WERI-Rb-1 (cell line): Measurements from ENCODE around the gene FSTL4.

Experiments used
- DNase-seq: peaks from one replicate; pipeline ENCODE4 v3.0.0-alpha.2; 2020
- H3K27ac ChIP-seq: fragments of 250-450 bp; sonication (Bioruptor Pico); 2 replicates; pipeline ENCODE4 v1.5.1; 2020; ENCODE audit warnings: mild to moderate bottlenecking, moderate library complexity
- H3K27me3 ChIP-seq: fragments of 250-450 bp; sonication (Bioruptor Pico); 2 replicates; pipeline ENCODE4 v1.5.1; 2021; ENCODE audit warnings: mild to moderate bottlenecking, low read depth, moderate library complexity; ENCODE audit not compliant: insufficient read depth, severe bottlenecking
- H3K36me3 ChIP-seq: fragments of 250-450 bp; sonication (Bioruptor Pico); 2 replicates; pipeline ENCODE4 v1.5.1; 2020; ENCODE audit warnings: mild to moderate bottlenecking, moderate library complexity
- H3K4me3 ChIP-seq: 2 replicates; pipeline ENCODE4 v1.5.1; 2011; ENCODE audit warnings: low read depth, mild to moderate bottlenecking, control low read depth, low read length
- H3K9me3 ChIP-seq: fragments of 250-450 bp; sonication (Bioruptor Pico); 2 replicates; pipeline ENCODE4 v1.5.1; 2021; ENCODE audit warnings: mild to moderate bottlenecking, moderate library complexity; ENCODE audit not compliant: severe bottlenecking
- CTCF ChIP-seq: IDR thresholded peaks from 2 replicates; pipeline ENCODE4 v1.5.1; 2011; ENCODE audit warnings: low read depth, mild to moderate bottlenecking, control low read depth, inconsistent platforms, low read length

Gene FSTL4

GRCh38 chr5:133402775-133403174 lies 209.6 kb downstream of the FSTL4 start:
- Histone ChIP-seq H3K9me3 (no peaks in the 10 kb centered on the region), H3K4me3 (no peak overlapping the region), H3K36me3 (no peaks in the 10 kb centered on the region), H3K27me3 (no peaks in the 10 kb centered on the region), H3K27ac (no peak overlapping the region)
- TF ChIP-seq CTCF, result no peak
- no peak for DNase-seq

- no peak overlapping the region for H3K4me3 ChIP-seq
- H3K27me3 ChIP-seq, result no peaks in the 10 kb centered on the region
- H3K27ac ChIP-seq, result no peak overlapping the region
- no peaks in the 10 kb centered on the region for H3K36me3 ChIP-seq
- no peak for DNase-seq
- TF ChIP-seq CTCF, result no peak
- H3K9me3 ChIP-seq, result no peaks in the 10 kb centered on the region
These were observed 210.5 kb downstream of the FSTL4 start for GRCh38 chr5:133401731-133402347.

GRCh38 chr5:133400831-133401351 lies 211.4 kb downstream of the FSTL4 start:
- no peaks in the 10 kb centered on the region for H3K36me3 ChIP-seq
- no peaks in the 10 kb centered on the region for H3K27me3 ChIP-seq
- no peaks in the 10 kb centered on the region for H3K9me3 ChIP-seq
- no peak for DNase-seq
- H3K4me3 ChIP-seq, result no peak overlapping the region
- H3K27ac ChIP-seq, result no peak overlapping the region
- no peak for TF ChIP-seq CTCF

GRCh38 chr5:133400120-133400519 lies 212.2 kb downstream of the FSTL4 start:
- DNase-seq, result no peak
- H3K9me3 ChIP-seq, result no peaks in the 10 kb centered on the region
- no peak overlapping the region for H3K4me3 ChIP-seq
- no peaks in the 10 kb centered on the region for H3K36me3 ChIP-seq
- no peak overlapping the region for H3K27ac ChIP-seq
- no peak for TF ChIP-seq CTCF
- H3K27me3 ChIP-seq, result no peaks in the 10 kb centered on the region

GRCh38 chr5:133399247-133399891 lies 213.0 kb downstream of the FSTL4 start:
- no peaks in the 10 kb centered on the region for H3K9me3 ChIP-seq
- no peak overlapping the region for H3K27ac ChIP-seq
- DNase-seq, result no peak
- no peak for TF ChIP-seq CTCF
- no peak overlapping the region for H3K4me3 ChIP-seq
- no peaks in the 10 kb centered on the region for H3K27me3 ChIP-seq
- H3K36me3 ChIP-seq, result no peaks in the 10 kb centered on the region
